ENCODE data around the gene SULF2.
A peak's percentile ranks its signal among the peaks of the same experiment; 100 is the strongest.

SULF2 gene

GRCh38 chr20:47667086-47667485, 118.2 kb downstream of the SULF2 start:
- no peaks in the 10 kb centered on the region for H3K36me3 ChIP-seq (ENCODE audit: control insufficient read depth, insufficient read depth, low read length)
- H3K9me3 ChIP-seq (ENCODE audit: control insufficient read depth, low read length), result no peaks in the 10 kb centered on the region
- no peaks in the 10 kb centered on the region for H3K27me3 ChIP-seq (ENCODE audit: control insufficient read depth, insufficient read depth, low read length)
- H3K4me3 ChIP-seq (ENCODE audit: low read depth, low read length), result no peak overlapping the region
- H2AFZ ChIP-seq, result no peak overlapping the region
- H3K79me2 ChIP-seq, result no peaks in the 10 kb centered on the region
- no peak overlapping the region for H3K9ac ChIP-seq
- TF ChIP-seq CTCF (IDR thresholded peaks at IDR 0.05), result no peak
- no peak overlapping the region for H3K4me2 ChIP-seq (ENCODE audit: low read length)
- no peak overlapping the region for H3K27ac ChIP-seq
- peaks cover 8% of the 10 kb centered on the region for H3K4me1 ChIP-seq

- Histone ChIP-seq H3K9me3 (ENCODE audit: control insufficient read depth, low read length) (no peaks in the 10 kb centered on the region), H3K79me2 (no peaks in the 10 kb centered on the region), H3K27me3 (ENCODE audit: control insufficient read depth, insufficient read depth, low read length) (no peaks in the 10 kb centered on the region), H3K4me1 (peaks cover 8% of the 10 kb centered on the region), H3K4me3 (ENCODE audit: low read depth, low read length) (no peak overlapping the region), H3K4me2 (ENCODE audit: low read length) (no peak overlapping the region), H2AFZ (no peak overlapping the region), H3K9ac (no peak overlapping the region), H3K27ac (no peak overlapping the region), H3K36me3 (ENCODE audit: control insufficient read depth, insufficient read depth, low read length) (no peaks in the 10 kb centered on the region)
- TF ChIP-seq CTCF (IDR thresholded peaks at IDR 0.05), result no peak
Measured at GRCh38 chr20:47666304-47666703, 119.0 kb downstream of the SULF2 start.

- H3K4me3 ChIP-seq (ENCODE audit: low read depth, low read length), result no peak overlapping the region
- H2AFZ ChIP-seq, result no peak overlapping the region
- H3K27ac ChIP-seq, result no peak overlapping the region
- H3K9ac ChIP-seq, result no peak overlapping the region
- no peaks in the 10 kb centered on the region for H3K9me3 ChIP-seq (ENCODE audit: control insufficient read depth, low read length)
- H3K36me3 ChIP-seq (ENCODE audit: control insufficient read depth, insufficient read depth, low read length), result no peaks in the 10 kb centered on the region
- no peak for TF ChIP-seq CTCF (IDR thresholded peaks at IDR 0.05)
- peaks cover 8% of the 10 kb centered on the region for H3K4me1 ChIP-seq
- no peak overlapping the region for H3K4me2 ChIP-seq (ENCODE audit: low read length)
- H3K79me2 ChIP-seq, result no peaks in the 10 kb centered on the region
- H3K27me3 ChIP-seq (ENCODE audit: control insufficient read depth, insufficient read depth, low read length), result no peaks in the 10 kb centered on the region
Measured at GRCh38 chr20:47665221-47665991, 119.9 kb downstream of the SULF2 start.

GRCh38 chr20:47664744-47665143, 120.5 kb downstream of the SULF2 start:
- H3K9ac ChIP-seq, result no peak overlapping the region
- TF ChIP-seq CTCF (IDR thresholded peaks at IDR 0.05), result no peak
- H3K9me3 ChIP-seq (ENCODE audit: control insufficient read depth, low read length), result no peaks in the 10 kb centered on the region

GRCh38 chr20:47664068-47664437, 121.2 kb downstream of the SULF2 start:
- H3K4me1 ChIP-seq, result peaks cover 17% of the 10 kb centered on the region
- TF ChIP-seq CTCF (IDR thresholded peaks at IDR 0.05), result no peak
- peak overlapping the region; percentile 52 for H2AFZ ChIP-seq
- H3K4me3 ChIP-seq (ENCODE audit: low read depth, low read length), result no peak overlapping the region
- no peaks in the 10 kb centered on the region for H3K27me3 ChIP-seq (ENCODE audit: control insufficient read depth, insufficient read depth, low read length)
- H3K79me2 ChIP-seq, result no peaks in the 10 kb centered on the region
- H3K4me2 ChIP-seq (ENCODE audit: low read length), result no peak overlapping the region
- no peak overlapping the region for H3K9ac ChIP-seq
- H3K27ac ChIP-seq, result no peak overlapping the region
- no peaks in the 10 kb centered on the region for H3K9me3 ChIP-seq (ENCODE audit: control insufficient read depth, low read length)
- no peaks in the 10 kb centered on the region for H3K36me3 ChIP-seq (ENCODE audit: control insufficient read depth, insufficient read depth, low read length)

More at GRCh38 chr20:47664744-47665143, 120.5 kb downstream of the SULF2 start:
- H3K36me3 ChIP-seq (ENCODE audit: control insufficient read depth, insufficient read depth, low read length), result no peaks in the 10 kb centered on the region
- H3K4me3 ChIP-seq (ENCODE audit: low read depth, low read length), result no peak overlapping the region
- H3K27ac ChIP-seq, result no peak overlapping the region
- peaks cover 13% of the 10 kb centered on the region for H3K4me1 ChIP-seq
- H3K4me2 ChIP-seq (ENCODE audit: low read length), result no peak overlapping the region
- H3K79me2 ChIP-seq, result no peaks in the 10 kb centered on the region
- no peak overlapping the region for H2AFZ ChIP-seq
- H3K27me3 ChIP-seq (ENCODE audit: control insufficient read depth, insufficient read depth, low read length), result no peaks in the 10 kb centered on the region

All from parathyroid adenoma (tissue), 2 donors.